K562 (cell line): ENCODE results near the gene C12orf60. TPM values are rescaled to one million over a fixed set of nuclear protein-coding genes. Genes with fewer than 3 reads are reported as not detected.

Experiments
- ARID3A ChIP-seq: IDR thresholded peaks from 2 replicates; pipeline ENCODE4 v1.6.1; 2012; ENCODE audit warnings: low read depth, low read length, improper control_type of control experiment, borderline replicate concordance
- ETV6 ChIP-seq, 3 experiments: fragments of 150-350 bp in 1 of 3; sonication (generic) in 1 of 3; formaldehyde crosslinking in 1 of 3; IDR thresholded peaks; 2 replicates each; pipeline versions ENCODE4 v1.6.1 to v1.8.0; 2014 to 2022; ENCODE audit warnings: borderline replicate concordance in 2 of 3, low read depth in 2 of 3, antibody characterized with exemption in 1 of 3, low read length in 1 of 3, mild to moderate bottlenecking in 1 of 3, missing genetic modification reagents in 1 of 3
- FOSL1 ChIP-seq: fragments of 200-800 bp; sonication (Bioruptor generic); conservative IDR thresholded peaks from 2 replicates; pipeline ENCODE4 v1.6.1; 2016; ENCODE audit warnings: missing genetic modification characterization, missing compliant biosample characterization
- HMGN3 ChIP-seq: IDR thresholded peaks from 2 replicates; pipeline ENCODE4 v1.6.1; 2011; ENCODE audit warnings: borderline replicate concordance, low read depth, mild to moderate bottlenecking, mixed read lengths, low read length; ENCODE audit not compliant: insufficient read length; ENCODE audit errors: extremely low read depth
- HNRNPUL1 ChIP-seq: fragments of 200-400 bp; formaldehyde crosslinking; IDR thresholded peaks from 2 replicates; pipeline ENCODE4 v1.6.1; 2017; ENCODE audit warnings: low read length
- KAT7 ChIP-seq: sonication (generic); formaldehyde crosslinking; IDR thresholded peaks from 2 replicates; pipeline ENCODE4 v1.8.0; 2022; ENCODE audit warnings: missing genetic modification reagents, mild to moderate bottlenecking, borderline replicate concordance
- MNT ChIP-seq, 2 experiments: fragments of 450-650 bp; conservative IDR thresholded peaks; 2 replicates each; pipeline ENCODE4 v1.6.1; 2017; ENCODE audit warnings: mild to moderate bottlenecking in 2 of 2, moderate library complexity in 2 of 2
- NR2F6 ChIP-seq: fragments of 450-650 bp; formaldehyde crosslinking; IDR thresholded peaks from 2 replicates; pipeline ENCODE4 v1.4.0; 2020; ENCODE audit warnings: mild to moderate bottlenecking
- RREB1 ChIP-seq: fragments of 250-450 bp; sonication (Bioruptor Pico); IDR thresholded peaks from 2 replicates; pipeline ENCODE4 v1.4.0; 2020
- SPI1 ChIP-seq: IDR thresholded peaks from 2 replicates; pipeline ENCODE4 v1.6.1; 2011; ENCODE audit warnings: low read depth, low read length, control low read depth, borderline replicate concordance
- SRSF7 ChIP-seq: fragments of 200-400 bp; formaldehyde crosslinking; optimal IDR thresholded peaks from 2 replicates; pipeline ENCODE3; 2017; ENCODE audit warnings: mild to moderate bottlenecking, low read depth, low read length
- U2AF1 ChIP-seq: fragments of 200-400 bp; formaldehyde crosslinking; optimal IDR thresholded peaks from 2 replicates; pipeline ENCODE3; 2017; ENCODE audit warnings: mild to moderate bottlenecking, low read depth, low read length, moderate library complexity
- ZNF146 ChIP-seq: IDR thresholded peaks from one replicate; pipeline ENCODE4 v1.6.1; 2018; ENCODE audit warnings: missing compliant biosample characterization; ENCODE audit not compliant: unreplicated experiment
- ZNF561 ChIP-seq: fragments of 450-650 bp; formaldehyde crosslinking; conservative IDR thresholded peaks from 2 replicates; pipeline ENCODE4 v1.4.0; 2020; ENCODE audit warnings: mild to moderate bottlenecking, moderate library complexity
- ZNF644 ChIP-seq: fragments of 200-800 bp; sonication (Bioruptor generic); IDR thresholded peaks from 2 replicates; pipeline ENCODE4 v1.6.1; 2016; ENCODE audit warnings: low read depth, missing genetic modification characterization, missing compliant biosample characterization
- polyA plus RNA-seq, 8 experiments: library from polyadenylated mRNA; depleted of rRNA in 4 of 8; stranded (reverse) in 5 of 8; unstranded in 3 of 8; fragments of >200 nt; fragmentation: Nextera tagmentation in 2 of 8; fragmentation: Illumina TruSeq in 1 of 8; extraction: Ambion mirVana in 2 of 8; extraction: Trizol in 1 of 8; gene quantifications; 2 replicates each; pipeline versions ENCODE4 v1.2.1 to v1.2.3, GENCODE V29; 2011 to 2014; ENCODE audit warnings: inconsistent platforms in 1 of 8, missing spikeins in 1 of 8
- total RNA-seq, 7 experiments: library from RNA; depleted of rRNA in 6 of 7; stranded (reverse); fragments of >200 nt in 6 of 7; fragmentation: Illumina TruSeq in 2 of 7; extraction: Trizol in 2 of 7; gene quantifications; 2 replicates each; pipeline versions ENCODE4 v1.2.1 to v1.2.3, GENCODE V29; 2011 to 2021; ENCODE audit warnings: low replicate concordance in 1 of 7
- TF ChIP-seq, protein P1 (sequence below): fragments of 250-450 bp; sonication (Bioruptor Pico); IDR thresholded peaks from 2 replicates; pipeline ENCODE4 v1.8.0; 2022; ENCODE audit warnings: moderate library complexity, mild to moderate bottlenecking, inconsistent platforms

The C12orf60 gene
- total and polyA plus RNA-seq, 9 of the 15 experiments (the other 6 are each of a cell fraction or from before 2014, with no cell fraction given) = 0.41 to 4.4 (median 2.5) TPM

- no peak for TF ChIP-seq KAT7
- no peak for TF ChIP-seq NR2F6 (CRISPR knock-in tag)
- no peak for TF ChIP-seq SRSF7
- TF ChIP-seq ARID3A = no peak
- TF ChIP-seq, protein P1, sequence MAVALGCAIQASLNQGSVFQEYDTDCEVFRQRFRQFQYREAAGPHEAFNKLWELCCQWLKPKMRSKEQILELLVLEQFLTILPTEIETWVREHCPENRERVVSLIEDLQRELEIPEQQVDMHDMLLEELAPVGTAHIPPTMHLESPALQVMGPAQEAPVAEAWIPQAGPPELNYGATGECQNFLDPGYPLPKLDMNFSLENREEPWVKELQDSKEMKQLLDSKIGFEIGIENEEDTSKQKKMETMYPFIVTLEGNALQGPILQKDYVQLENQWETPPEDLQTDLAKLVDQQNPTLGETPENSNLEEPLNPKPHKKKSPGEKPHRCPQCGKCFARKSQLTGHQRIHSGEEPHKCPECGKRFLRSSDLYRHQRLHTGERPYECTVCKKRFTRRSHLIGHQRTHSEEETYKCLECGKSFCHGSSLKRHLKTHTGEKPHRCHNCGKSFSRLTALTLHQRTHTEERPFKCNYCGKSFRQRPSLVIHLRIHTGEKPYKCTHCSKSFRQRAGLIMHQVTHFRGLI (CRISPR knock-in tag) = no peak
- no peak for TF ChIP-seq ZNF561
- no peak for TF ChIP-seq ZNF146 (CRISPR knock-in tag)
- TF ChIP-seq ZNF644 (tag) = 0 out of 2 replicates have a peak, but pooled peaks have one; percentile 38
- TF ChIP-seq ETV6 (IDR thresholded peaks at IDR 0.05; ENCODE audit: borderline replicate concordance in 1 of 2, low read depth in 2 of 2, low read length in 1 of 2) = no peak
- TF ChIP-seq ETV6 (CRISPR knock-in tag; IDR thresholded peaks at IDR 0.05; ENCODE audit: borderline replicate concordance) = no peak
- TF ChIP-seq MNT (conservative IDR thresholded peaks at IDR 0.05) = 0 out of 4 replicates have a peak, but pooled peaks of 1 of the 2 experiments have one; percentile 14
- no peak for TF ChIP-seq SPI1
- no peak for TF ChIP-seq RREB1
- no peak for TF ChIP-seq U2AF1
- peak; percentile 36 for TF ChIP-seq HMGN3
- TF ChIP-seq FOSL1 = 0 out of 2 replicates have a peak, but pooled peaks have one; percentile 17
- no peak for TF ChIP-seq HNRNPUL1
Measured at GRCh38 chr12:14843425-14843887, 40.0 kb downstream of the C12orf60 start, which contains the start of gene ART4 (continued).
